Heart left ventricle (tissue), 13 donors: Measurements from ENCODE around the gene MARS1.

Experiments used
- POLR2A ChIP-seq, 2 donors: fragments of 450-650 bp; IDR thresholded peaks; one replicate each; pipeline ENCODE4 v1.6.1; 2017; ENCODE audit warnings: antibody characterized with exemption in 2 of 2, mild to moderate bottlenecking in 2 of 2, moderate library complexity in 2 of 2
- TF ChIP-seq, protein P1 (sequence below), 12 donors: fragments of 200-600 bp; sonication (generic) in 4 of 12; IDR thresholded peaks; one replicate each; pipeline versions ENCODE4 v1.5.0 to v1.8.0; 2018 to 2022; ENCODE audit warnings: antibody characterized with exemption in 12 of 12, mild to moderate bottlenecking in 5 of 12
- donor health status: ischemic (EF 13 %, LVEDD 7.1; RV severe dilation, severe dysfunction).
- donor health status: DM: no; HTN: yes; CAD: no.
- donor health status: DM: no; HTN: no; CAD: no.
- donor health status: ischemic (EF 25% LVEDD 6.9; RV normal size, moderate dysfunction).
- donor health status: ischemic (EF 25% LVEDD 5.7; RV mildly dilated, moderate dysfunction).
- donor health status: ischemic (EF 35%, LVEDD 5.7; RV mildly dilated, moderate dysfunction).
- donor health status: nonischemic (EF 11% LVEDD 7.7; RV severe dilation, severe dysfunction).
- donor health status: DM: yes; HTN: yes; CAD: no.
- donor health status: PGD.
- donor health status: ischemic (EF 29% LVEDD 5.4; RV normal size, mild dysfunction).
- donor health status: nonischemic (EF 23%, LVEDD 6.1; RV moderate dilation, normal function).

DNA sequence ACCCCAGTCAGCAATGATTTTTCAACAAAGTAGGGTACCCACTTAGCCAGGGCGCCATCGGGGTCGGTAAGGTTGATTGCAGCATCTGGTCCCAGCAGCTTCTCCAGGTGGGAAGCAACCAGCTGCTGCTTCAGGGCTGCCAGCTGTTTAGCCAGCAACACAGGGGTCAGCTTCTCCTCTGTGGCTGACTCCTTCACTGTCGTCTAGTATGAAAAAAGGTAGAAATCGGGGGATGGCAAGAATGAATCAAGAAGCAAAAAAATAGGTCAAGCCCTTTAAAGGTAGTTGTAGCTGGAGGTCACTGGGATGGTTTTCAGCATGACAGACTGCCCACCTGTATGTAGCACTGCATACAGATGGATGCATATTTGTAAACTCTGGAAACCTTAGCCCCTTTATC lies 46.4 kb downstream of the MARS1 start:
- TF ChIP-seq, protein P1, sequence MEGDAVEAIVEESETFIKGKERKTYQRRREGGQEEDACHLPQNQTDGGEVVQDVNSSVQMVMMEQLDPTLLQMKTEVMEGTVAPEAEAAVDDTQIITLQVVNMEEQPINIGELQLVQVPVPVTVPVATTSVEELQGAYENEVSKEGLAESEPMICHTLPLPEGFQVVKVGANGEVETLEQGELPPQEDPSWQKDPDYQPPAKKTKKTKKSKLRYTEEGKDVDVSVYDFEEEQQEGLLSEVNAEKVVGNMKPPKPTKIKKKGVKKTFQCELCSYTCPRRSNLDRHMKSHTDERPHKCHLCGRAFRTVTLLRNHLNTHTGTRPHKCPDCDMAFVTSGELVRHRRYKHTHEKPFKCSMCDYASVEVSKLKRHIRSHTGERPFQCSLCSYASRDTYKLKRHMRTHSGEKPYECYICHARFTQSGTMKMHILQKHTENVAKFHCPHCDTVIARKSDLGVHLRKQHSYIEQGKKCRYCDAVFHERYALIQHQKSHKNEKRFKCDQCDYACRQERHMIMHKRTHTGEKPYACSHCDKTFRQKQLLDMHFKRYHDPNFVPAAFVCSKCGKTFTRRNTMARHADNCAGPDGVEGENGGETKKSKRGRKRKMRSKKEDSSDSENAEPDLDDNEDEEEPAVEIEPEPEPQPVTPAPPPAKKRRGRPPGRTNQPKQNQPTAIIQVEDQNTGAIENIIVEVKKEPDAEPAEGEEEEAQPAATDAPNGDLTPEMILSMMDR (IDR thresholded peaks at IDR 0.05): no peak
- no peak for TF ChIP-seq POLR2A (IDR thresholded peaks at IDR 0.05)
